NCI-H2196 treated with DMSO at 0.1 percent for 48 hours (cell line): ENCODE measurements around the gene CAPN5.

ENCODE experiments used
- DNase-seq: peaks from one replicate; lab custom pipeline; 2025; ENCODE audit not compliant: unreplicated experiment; lab: John Stamatoyannopoulos, UW

The CAPN5 gene

GRCh38 chr11:77129842-77130756, 63.3 kb downstream of the CAPN5 start:
- no peak for DNase-seq

- no peak for DNase-seq
Measured at GRCh38 chr11:77130763-77131513, 64.2 kb downstream of the CAPN5 start.

- DNase-seq = no peak
Measured at GRCh38 chr11:77131560-77131959, 64.8 kb downstream of the CAPN5 start.

GRCh38 chr11:77135069-77135468, 68.3 kb downstream of the CAPN5 start:
- DNase-seq = no peak

GRCh38 chr11:77136074-77136473, 69.3 kb downstream of the CAPN5 start:
- no peak for DNase-seq

- no peak for DNase-seq
Measured at GRCh38 chr11:77136784-77137420, 70.1 kb downstream of the CAPN5 start.

GRCh38 chr11:77137421-77137820, 70.7 kb downstream of the CAPN5 start:
- no peak for DNase-seq

GRCh38 chr11:77138106-77138649, 71.4 kb downstream of the CAPN5 start:
- no peak for DNase-seq

- no peak for DNase-seq
Measured at GRCh38 chr11:77139201-77139600, 72.4 kb downstream of the CAPN5 start.

GRCh38 chr11:77140231-77140851, 73.6 kb downstream of the CAPN5 start:
- no peak for DNase-seq

- no peak for DNase-seq
Measured at GRCh38 chr11:77141034-77141433, 74.3 kb downstream of the CAPN5 start.

GRCh38 chr11:77141475-77141874, 74.7 kb downstream of the CAPN5 start:
- DNase-seq = no peak

GRCh38 chr11:77142091-77142975, 75.6 kb downstream of the CAPN5 start:
- DNase-seq = no peak

GRCh38 chr11:77143405-77144020, 76.7 kb downstream of the CAPN5 start:
- no peak for DNase-seq

- no peak for DNase-seq
Measured at GRCh38 chr11:77144196-77144856, 77.6 kb downstream of the CAPN5 start.

- DNase-seq = no peak
Measured at GRCh38 chr11:77144857-77145428, 78.2 kb downstream of the CAPN5 start.

GRCh38 chr11:77146261-77147035, 79.7 kb downstream of the CAPN5 start:
- no peak for DNase-seq

GRCh38 chr11:77147036-77147315, 80.2 kb downstream of the CAPN5 start:
- no peak for DNase-seq
